Astrocyte (in vitro differentiated cells and primary cell): ENCODE results near the gene CDCP1.

Experiments used
- EZH2 ChIP-seq: IDR thresholded peaks from 2 replicates; pipeline ENCODE4 v1.6.1; 2012; ENCODE audit warnings: mild to moderate bottlenecking, low read length, inconsistent platforms; ENCODE audit not compliant: insufficient read depth
- TF ChIP-seq, protein P1 (sequence below): IDR thresholded peaks from 2 replicates; pipeline ENCODE4 v1.5.1; 2011; ENCODE audit warnings: low read depth, mild to moderate bottlenecking, inconsistent platforms, low read length, moderate library complexity; ENCODE audit not compliant: insufficient read depth

DNA sequence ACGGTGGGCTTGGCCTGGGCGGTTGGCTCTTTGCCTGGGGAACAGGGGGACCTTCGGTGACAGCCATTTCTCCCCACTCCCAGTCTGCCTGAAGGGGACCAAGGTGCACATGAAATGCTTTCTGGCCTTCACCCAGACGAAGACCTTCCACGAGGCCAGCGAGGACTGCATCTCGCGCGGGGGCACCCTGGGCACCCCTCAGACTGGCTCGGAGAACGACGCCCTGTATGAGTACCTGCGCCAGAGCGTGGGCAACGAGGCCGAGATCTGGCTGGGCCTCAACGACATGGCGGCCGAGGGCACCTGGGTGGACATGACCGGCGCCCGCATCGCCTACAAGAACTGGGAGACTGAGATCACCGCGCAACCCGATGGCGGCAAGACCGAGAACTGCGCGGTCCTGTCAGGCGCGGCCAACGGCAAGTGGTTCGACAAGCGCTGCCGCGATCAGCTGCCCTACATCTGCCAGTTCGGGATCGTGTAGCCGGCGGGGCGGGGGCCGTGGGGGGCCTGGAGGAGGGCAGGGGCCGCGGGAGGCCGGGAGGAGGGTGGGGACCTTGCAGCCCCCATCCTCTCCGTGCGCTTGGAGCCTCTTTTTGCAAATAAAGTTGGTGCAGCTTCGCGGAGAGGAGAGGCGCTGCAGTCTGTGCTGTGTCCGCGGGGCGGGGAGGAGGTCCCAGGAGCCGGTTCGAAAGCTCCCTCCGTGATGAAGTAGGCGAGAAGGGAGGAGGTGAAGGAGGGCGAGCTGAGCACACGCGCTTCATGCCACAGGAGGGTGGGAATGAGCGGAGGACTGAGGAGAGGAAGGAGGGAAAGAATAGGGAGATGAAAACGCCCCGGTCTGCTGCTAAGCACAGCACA is 110.5 kb downstream of the CDCP1 start:
- TF ChIP-seq, protein P1, sequence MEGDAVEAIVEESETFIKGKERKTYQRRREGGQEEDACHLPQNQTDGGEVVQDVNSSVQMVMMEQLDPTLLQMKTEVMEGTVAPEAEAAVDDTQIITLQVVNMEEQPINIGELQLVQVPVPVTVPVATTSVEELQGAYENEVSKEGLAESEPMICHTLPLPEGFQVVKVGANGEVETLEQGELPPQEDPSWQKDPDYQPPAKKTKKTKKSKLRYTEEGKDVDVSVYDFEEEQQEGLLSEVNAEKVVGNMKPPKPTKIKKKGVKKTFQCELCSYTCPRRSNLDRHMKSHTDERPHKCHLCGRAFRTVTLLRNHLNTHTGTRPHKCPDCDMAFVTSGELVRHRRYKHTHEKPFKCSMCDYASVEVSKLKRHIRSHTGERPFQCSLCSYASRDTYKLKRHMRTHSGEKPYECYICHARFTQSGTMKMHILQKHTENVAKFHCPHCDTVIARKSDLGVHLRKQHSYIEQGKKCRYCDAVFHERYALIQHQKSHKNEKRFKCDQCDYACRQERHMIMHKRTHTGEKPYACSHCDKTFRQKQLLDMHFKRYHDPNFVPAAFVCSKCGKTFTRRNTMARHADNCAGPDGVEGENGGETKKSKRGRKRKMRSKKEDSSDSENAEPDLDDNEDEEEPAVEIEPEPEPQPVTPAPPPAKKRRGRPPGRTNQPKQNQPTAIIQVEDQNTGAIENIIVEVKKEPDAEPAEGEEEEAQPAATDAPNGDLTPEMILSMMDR = no peak
- TF ChIP-seq EZH2 = no peak
